Stimulated activated CD4-positive, alpha-beta T cell treated with anti-CD3 and anti-CD28 coated beads, Interleukin-15, amount 100 ng/mL, for 1 hour (primary cell): ENCODE measurements around the gene LRRC32.
"Not testable (repeated sequence)": the region's sequence is repeated elsewhere in the genome, so short reads cannot be mapped to it uniquely, and the experiment has no call there.

Experiments used
- DNase-seq, 2 donors: peaks; one replicate each; pipeline ENCODE4 v3.0.0-alpha.2; 2020; ENCODE audit warnings: low read depth in 1 of 2, low spot score in 1 of 2

Gene LRRC32

GRCh38 chr11:76630600-76631281, 39.8 kb downstream of the LRRC32 start:
- DNase-seq = no peak

GRCh38 chr11:76629853-76630599, 40.5 kb downstream of the LRRC32 start:
- no peak for DNase-seq

DNA sequence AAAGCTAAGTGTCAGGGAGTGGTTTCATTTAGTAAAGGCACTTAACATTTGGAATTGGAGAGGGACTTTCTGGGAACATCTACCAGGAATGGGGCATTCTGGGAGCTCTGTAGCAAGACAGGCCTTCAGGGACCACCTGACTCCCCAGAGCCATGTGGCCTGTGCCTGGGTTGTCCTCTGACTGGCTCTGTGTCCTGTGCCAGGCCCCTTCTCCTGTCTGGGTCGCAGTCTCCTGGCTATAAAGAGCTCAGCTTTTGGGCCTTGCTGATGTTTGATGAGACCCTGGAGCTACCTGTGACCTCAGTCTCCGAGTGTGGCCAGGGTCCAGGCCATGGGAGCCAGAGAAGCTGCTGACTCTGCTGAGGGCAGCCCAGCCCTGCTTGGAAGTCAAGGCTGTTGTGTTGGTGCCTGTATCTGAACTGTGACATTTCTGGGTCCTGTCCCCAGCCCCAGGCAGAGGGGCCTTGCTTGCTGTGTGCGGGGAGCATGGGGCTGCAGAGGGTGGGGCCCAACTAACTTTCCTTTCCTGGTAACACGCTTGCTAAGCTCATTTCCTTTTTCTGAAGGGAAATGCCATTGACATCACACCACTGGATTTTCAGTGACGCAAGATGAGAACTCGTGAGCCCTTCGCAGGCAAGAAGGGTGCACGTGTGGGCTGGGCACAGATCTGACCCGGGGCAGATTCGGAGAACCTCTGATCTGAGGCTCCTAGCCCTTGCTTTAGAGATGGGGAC, 41.3 kb downstream of the LRRC32 start:
- DNase-seq = no peak

DNA sequence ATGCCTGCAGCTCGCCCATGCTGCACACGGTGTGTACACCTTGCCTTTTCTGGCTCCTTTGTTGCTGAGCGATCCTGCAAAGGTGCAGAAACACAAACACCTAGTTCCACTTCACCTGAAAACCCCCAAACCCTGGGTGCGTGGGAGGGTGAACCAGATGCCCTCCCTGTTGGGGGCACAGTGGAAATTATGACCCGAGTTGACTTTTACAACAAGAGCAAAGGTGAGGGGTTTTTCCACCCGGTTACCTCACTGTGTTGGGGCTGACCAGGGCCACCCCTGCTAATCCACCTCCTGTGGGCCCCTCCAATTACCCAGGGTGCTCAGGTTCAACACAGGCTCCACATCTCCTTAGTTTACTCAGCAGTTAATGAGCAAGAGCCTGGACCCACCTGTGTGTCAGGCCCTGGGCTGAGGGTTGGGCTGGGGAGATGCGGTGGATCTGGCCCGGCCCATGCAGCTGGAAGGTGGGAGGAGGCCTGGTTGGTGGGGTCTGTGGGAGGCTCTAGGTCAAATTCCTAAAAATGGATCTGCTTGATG, 42.1 kb downstream of the LRRC32 start:
- no peak for DNase-seq

GRCh38 chr11:76627606-76628005, 42.9 kb downstream of the LRRC32 start:
- no peak for DNase-seq

DNA sequence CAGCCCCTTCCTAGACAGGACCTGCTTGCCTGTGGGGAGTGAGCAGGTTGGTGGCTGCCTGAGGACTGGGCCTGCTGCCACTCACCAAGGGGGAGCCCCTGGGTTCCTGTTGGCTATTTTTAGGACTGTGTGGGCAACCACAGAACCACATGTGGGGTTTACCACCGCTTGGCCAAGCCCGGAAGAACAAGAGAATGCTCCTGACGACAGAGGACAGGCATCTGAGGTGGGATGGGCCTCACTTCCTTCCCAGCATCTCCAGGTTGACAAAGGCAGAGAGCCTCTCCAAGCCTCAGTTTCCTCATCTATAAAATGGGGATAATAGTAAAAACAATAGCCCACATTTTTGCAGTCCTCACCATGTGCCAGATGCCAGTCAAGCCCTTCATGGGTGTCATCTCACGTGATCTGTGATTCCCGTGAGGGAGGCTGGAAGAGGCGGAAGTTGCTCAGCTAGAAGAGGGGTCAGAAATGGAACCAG, 43.6 kb downstream of the LRRC32 start:
- DNase-seq = no peak

DNA sequence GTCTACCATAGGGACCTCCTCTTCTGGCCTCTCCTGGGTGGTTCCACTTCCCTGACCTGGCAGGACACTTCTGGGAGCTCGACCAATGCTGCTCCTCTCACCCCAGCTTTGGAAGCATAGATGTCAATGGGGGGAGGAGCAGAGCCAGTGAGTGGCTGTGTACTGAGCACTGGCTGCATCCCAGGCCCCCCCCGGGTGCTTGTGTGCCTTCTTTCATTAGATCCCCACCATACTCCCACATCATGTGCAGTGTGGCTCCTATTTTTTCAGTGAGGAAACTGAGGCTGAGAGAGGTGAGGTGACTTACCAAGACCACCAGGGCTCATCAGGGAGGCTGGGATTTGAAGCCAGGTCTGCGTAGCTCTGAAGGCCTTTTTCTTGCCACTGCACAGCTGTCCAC, 44.3 kb downstream of the LRRC32 start:
- no peak for DNase-seq

DNA sequence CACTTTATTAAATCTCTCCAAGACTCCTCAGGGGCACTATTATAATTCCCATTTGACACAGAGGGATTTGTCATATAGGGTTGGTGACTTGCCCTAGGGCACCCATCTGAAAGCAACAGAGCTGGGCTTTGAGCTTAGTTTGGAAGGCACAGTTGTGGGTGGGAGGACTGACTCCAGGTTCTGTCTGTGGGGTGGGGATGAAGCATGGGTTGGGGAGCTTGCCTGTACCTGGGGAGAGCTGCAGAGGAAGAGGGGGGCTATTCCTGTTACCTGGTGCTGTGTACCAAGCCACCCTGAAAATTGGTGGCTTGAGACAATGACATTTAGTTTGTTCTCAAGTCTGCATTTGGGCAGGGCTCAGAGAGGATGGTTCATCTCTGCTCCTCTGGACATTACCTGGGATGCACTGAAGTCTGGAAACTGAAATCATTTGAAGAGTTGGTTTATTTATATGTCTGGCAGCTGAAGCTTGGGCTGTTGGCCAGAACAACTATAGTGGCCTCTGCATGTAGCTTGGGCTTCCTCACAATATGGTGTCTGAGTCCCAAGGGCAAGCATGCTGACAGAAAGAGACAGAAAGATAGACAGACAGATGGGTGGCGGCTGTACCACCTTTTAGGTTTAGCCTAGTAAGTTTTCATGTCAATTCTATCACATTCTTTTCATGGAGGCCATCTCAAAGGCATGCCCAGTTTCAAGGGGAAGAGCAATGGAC, 44.9 kb downstream of the LRRC32 start:
- DNase-seq = no peak

GRCh38 chr11:76624500-76625379, 45.8 kb downstream of the LRRC32 start:
- no peak for DNase-seq

GRCh38 chr11:76623884-76624419, 46.6 kb downstream of the LRRC32 start:
- no peak for DNase-seq

DNA sequence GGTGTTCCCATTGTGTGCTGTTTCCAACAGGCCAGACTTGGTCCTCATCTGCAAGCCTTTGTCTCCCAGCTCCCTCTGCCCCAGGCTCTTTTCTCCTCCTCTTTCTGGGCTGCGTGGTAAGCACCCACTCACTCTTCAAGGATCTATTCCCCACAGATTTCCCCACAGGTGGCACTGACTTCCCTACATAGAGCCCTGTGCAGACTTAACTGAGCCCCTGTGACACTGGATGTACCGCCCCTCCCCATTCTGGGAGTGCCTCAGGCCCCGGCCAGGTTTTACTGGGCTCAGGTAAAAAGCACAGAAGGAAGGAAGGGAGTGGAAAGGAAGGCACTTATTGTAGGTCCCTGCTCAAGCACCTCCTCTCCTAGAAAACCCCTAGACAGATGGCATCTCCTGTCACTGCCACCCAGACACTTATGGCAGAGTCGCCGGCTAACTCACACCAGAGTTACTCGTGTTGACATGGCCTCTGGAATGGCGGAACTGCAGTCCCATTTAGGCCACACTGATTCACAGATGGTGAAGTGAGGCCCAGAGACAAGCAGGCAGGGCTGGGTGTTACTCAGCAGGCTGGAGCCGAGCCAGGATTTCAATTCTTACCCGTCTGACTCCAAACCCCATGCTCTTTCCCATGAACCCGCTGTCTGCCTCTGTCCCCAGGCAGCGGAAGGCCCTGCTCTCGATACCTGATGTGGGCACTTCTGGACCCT, 47.2 kb downstream of the LRRC32 start:
- no peak for DNase-seq

DNA sequence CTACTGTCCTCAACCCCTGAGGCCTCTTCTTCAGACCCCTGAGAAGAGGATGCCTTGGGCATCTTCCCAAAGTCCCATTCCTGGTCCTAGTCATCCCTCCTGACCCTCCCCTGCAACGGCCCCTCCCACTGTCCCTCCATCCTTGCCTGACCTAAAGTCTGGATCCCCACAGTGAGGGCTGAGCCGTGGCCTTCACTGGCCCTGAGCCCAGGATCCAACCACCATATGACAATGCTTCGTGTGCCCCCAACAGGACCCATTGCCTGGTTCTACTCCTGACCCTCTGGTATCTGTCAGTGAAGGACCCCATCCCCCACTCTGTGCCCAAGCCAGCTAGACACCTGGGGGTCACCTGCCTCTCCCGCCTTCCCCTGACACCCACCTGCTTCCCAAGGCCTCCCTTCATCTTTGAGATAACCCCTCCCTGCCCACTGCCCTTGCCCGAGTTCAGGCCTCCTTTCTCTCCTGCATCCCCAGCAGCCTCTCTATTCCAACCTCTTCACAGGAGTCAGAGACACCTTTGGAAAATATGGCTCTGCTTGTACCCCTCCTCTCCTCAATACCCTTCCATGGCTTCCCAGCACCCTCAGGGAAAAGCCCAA, 48.0 kb downstream of the LRRC32 start:
- DNase-seq = no peak

DNA sequence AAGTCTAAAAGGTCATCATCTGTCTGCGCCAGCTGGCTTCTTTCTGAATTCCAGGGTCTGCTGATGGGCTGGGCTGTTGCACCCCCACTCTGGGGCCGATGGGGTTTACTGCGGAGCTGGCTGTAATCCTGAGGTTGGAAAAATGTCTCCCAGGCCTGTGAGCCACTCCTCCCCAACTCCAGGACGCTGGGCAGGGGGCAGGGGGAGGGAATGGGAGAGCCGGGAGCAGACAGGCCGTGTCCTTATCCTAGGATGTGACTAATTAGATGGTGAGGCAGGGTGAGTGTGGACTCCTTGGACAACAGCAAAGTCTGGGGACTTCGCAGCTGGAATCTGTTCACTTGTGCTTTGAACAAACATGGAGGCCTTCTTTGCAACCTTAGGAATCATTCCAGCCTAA, 48.7 kb downstream of the LRRC32 start:
- no peak for DNase-seq

GRCh38 chr11:76621466-76621865, 49.1 kb downstream of the LRRC32 start:
- DNase-seq = no peak

DNA sequence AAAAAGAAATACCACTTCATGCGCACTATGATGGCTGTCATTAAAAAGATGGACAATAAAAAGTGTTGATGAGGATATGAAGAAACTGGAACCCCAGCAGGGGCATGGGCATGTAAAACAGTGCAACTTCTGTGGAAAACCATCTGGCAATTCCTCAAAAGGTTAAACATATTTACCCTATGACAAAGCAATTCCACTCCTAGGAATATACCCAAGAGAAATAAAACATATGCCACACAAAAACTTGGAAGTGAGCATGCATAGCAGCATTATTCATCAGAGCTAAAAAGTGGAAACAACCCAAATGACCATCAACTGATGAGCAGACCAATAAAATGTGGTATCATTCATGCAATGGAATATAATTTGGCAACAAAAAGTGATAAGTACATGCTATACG, 50.1 kb downstream of the LRRC32 start:
- DNase-seq = no peak

DNA sequence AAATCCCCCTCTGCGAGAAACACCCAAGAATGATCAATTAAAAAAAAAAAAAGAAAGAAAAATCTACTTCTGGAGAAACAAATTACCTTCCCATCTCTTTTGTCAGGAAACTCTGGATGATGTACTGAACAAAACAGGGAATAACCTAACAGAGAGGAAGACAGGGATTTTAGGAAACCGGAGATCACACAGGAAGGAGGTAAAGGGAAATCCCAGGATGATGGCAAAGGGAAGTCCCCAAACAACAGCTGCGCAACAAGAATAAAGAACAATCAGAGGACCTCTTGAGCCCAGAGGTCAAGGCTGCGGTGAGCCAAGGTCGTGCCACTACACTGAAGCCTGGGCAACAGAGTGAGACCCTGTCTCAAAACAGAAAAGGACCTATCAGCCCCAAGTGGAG, 50.7 kb downstream of the LRRC32 start:
- DNase-seq = not testable (repeated sequence)

DNA sequence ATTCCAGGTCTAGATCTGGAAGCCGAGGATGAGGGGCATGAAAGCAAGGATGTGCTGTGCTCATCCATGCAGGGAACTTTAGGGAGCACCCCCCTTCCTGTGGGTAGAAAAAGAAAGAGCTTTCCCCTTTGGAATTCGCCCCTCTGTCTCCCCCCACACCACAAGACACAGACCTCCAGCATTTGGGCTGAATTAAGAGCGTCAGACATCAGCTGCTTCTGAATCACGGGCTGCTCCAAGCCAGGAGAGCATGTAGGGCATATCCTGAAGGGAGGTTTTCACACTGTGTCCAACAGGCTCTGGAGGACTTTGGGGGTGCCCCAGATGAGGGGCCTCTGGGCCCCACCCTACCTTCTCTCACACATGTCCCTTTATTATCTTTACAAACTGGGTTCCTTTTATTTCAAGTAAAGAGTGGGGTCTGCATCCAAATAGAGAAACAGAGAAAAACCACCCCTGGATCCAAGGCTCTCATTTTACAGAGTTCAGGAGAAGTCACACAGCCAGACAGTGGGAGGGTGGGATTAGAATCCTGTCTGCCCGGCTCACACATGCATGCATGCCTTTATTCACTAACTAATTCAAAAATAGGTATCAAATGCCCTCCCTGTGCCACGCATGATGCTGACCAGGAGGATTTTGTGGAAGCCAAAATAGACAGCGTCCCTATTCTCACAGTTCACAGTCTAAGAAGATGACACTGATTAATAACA, 52.8 kb downstream of the LRRC32 start:
- DNase-seq = no peak
